ENCODE data around the gene RHOT2.

DNA sequence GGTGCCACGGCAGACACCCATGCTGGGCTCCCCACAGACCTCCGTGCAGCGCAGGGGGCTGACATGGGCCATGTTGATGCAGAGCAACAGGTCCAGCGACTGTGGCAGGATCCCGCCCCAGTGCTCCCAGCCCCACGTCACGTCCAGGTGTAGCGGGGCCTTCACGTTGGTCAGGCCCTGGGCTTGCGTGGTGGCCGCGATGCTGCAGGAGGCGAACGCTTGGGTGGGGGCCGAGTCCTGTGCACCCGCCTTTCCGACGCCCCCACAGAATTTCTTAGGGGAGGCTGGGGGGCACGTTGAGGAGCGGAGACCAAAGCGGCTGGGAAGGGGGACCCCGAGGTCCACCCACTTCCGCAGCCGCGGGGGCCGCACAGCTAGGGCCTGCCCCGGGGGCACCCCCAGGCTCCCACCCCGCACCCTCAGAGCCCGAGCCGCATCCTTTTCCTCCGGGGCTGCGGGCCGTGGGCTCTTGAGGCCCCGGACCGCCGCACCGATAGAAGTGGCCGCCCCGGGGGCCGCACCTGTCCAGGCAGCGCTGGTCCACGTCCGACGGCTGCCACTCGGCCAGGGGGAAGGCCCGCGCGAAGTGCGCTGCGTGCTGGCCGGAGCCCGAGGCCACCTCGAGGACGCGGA, 32.2 kb upstream of the RHOT2 start:
- TF ChIP-seq POLR2A (IDR thresholded peaks at IDR 0.05; ENCODE audit: low read depth, low read length), result no peak
- TF ChIP-seq POU2F2 (IDR thresholded peaks at IDR 0.05; ENCODE audit: low read depth, low read length), result no peak
- no peak for TF ChIP-seq TAF1 (IDR thresholded peaks at IDR 0.05; ENCODE audit: low read depth, low read length)
- TF ChIP-seq POLR2AphosphoS5 (IDR thresholded peaks at IDR 0.05; ENCODE audit: low read depth, low read length), result no peak
- no peak for TF ChIP-seq SPI1 (IDR thresholded peaks at IDR 0.05; ENCODE audit: low read depth, low read length)

All from GM12891 (cell line).